ENCODE data around the gene HOXA2.
A peak's percentile ranks its signal among the peaks of the same experiment; 100 is the strongest.

Gene HOXA2

DNA sequence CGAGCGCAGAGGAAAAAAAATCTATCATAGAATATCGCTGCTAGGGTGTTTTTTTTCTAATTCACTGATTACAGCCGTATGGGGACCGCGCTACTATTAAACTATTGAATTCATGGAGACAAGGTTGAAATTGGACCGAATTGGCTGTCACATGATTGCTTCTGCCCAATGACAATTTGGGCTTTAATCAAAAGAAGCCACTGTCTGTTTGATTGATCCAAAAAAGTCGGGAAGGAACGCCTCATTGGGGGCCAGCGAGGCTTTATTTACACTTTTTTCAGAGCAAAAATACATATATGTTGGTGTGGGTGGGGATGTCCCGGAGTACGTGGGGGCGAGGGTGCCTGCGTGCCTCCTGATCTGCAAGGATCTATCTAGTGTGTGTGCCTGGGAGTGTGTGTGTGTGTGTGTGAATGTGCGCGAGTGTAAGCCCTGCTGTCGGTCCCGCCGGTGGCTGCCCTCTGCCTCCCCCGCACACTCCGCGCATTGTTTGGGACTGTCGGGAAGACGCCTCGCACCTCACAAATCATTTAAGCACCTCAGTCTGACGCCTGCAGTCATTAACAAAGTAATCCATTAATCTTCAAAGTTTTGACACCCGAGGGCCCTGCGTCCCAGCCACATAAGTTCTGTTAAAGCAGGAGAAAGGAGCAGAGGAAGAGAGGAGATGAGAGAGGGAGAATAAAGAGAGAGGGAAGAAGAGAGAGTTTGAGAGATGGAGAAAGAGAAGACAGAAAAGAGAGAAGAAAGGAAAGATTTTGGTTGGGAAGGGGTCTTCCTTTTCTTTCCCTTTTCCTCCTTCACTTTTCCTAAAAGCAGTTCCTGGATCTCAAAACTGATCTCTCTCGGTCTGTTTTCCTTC lies at the start of gene HOXA2:
HOXA2 (minus strand) TSS at position 103 of the 862 bp plus-strand sequence. CDS start 183 bp downstream, outside the sequence.
- no peak for TF ChIP-seq ZNF274 (IDR thresholded peaks at IDR 0.05; ENCODE audit: low read depth, low read length)

DNA sequence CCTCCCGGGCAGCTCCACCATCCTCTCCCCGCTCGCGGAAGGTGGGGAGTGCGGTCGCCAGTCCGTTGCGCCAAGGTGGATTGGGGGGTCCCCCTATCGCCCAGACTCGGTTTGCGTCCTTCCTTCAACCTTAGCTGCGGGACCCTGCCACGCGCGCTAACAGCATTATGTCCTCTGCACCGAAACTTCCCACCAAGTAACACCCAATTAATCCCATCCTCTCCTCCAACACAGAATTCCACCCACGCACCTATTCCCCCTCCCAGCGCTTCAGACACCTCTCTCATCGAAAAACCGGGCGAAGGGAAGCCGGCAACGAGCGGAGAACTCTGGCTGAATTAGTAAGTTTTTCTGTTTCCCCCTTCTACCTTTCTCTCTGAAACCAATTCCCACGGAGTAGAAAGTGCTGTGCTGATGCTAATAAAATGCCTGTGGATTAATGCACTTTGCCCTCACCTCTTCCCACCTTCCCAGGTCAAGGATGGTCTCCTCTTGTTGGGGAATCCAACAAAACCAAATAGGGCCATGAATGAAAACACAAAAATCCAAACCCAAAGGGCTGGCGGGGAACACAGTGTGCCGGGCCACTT lies 49.0 kb upstream of the HOXA2 start:
- peak overlapping the region; percentile 37; the same call in 1 of the 2 replicates for H3K4me3 ChIP-seq (ENCODE audit: low read length)
- no peak for TF ChIP-seq ZNF274 (IDR thresholded peaks at IDR 0.05; ENCODE audit: low read depth, low read length)

More for the DNA sequence above, at the start of gene HOXA2:
- no peak within 1 kb of the TSS for H3K4me3 ChIP-seq (ENCODE audit: low read length)

DNA sequence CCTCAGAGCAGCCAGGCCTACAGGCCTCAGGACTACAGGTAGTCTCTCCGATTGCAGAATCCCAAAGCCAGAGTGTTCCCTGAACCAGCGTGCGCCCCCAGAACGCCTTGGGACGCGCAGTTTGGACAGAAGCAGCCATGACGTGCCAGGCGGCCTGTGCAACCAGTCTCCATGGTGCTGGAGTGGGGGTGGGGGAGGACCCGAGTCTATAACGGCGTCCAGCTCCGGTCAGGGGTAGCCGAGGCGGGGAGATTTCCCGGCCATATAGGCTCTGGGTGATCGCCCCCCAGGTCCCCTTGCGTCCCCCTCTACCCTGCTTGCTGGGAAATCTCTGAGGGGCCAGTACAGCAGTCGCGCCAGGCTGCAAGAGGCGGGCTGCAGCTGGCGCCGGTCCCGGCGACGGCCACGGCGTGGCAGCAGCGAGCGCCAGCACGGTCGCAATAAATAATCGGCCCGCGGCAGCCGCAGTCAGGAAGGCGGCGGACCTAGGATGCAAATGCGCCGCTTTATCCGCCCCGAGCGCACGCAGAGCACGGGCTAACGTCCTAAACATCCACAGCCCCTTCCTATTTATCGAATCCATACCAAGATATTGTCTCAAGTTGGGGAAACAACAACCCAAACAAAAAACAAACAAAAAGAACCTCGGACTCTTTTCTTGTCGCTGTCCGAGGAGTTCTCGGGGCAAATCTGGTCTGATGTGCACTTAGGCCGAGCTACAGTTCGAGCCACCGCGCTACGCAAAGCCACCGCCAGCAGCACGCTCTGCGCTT lies 48.3 kb upstream of the HOXA2 start:
- H3K4me3 ChIP-seq (ENCODE audit: low read length), result peak overlapping the region; percentile 37

DNA sequence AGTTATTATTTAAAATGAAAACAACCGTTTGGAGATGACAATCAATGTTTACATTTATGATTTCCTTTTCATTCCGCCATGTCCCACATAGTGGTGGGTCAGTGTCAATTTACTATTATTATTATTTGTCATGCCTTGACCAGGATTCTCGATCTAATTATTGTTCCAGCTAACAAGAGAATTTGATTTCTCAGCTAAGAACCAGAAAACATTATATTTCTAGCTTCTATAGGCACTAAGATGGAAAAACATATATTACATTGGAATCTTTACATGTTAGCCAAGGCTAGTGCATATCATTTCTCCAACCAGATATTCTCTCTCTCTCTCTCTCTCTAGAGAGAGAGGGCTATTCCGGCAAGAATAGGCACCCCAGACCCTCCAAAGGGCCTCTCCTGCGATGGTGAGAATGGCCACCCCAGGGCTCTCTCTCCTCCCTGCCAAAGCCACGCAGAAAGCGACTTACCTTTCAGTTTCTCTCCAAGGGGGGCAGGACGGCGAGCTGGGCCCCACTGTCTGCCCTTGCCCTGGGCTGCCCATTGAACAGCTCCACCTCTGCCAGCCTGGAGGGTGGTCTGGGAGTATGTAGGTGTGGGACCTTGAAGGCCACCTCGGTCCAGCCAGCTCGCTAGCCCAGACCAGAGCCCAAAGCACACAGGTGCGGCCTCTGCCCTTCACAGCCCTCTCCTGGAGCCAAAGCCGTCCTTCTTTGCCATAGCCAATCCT lies 47.5 kb upstream of the HOXA2 start:
- H3K4me3 ChIP-seq (ENCODE audit: low read length), result peak overlapping the region; percentile 8
- TF ChIP-seq ZNF274 (IDR thresholded peaks at IDR 0.05; ENCODE audit: low read depth, low read length), result no peak

More for the DNA sequence above, 48.3 kb upstream of the HOXA2 start:
- no peak for TF ChIP-seq ZNF274 (IDR thresholded peaks at IDR 0.05; ENCODE audit: low read depth, low read length)

DNA sequence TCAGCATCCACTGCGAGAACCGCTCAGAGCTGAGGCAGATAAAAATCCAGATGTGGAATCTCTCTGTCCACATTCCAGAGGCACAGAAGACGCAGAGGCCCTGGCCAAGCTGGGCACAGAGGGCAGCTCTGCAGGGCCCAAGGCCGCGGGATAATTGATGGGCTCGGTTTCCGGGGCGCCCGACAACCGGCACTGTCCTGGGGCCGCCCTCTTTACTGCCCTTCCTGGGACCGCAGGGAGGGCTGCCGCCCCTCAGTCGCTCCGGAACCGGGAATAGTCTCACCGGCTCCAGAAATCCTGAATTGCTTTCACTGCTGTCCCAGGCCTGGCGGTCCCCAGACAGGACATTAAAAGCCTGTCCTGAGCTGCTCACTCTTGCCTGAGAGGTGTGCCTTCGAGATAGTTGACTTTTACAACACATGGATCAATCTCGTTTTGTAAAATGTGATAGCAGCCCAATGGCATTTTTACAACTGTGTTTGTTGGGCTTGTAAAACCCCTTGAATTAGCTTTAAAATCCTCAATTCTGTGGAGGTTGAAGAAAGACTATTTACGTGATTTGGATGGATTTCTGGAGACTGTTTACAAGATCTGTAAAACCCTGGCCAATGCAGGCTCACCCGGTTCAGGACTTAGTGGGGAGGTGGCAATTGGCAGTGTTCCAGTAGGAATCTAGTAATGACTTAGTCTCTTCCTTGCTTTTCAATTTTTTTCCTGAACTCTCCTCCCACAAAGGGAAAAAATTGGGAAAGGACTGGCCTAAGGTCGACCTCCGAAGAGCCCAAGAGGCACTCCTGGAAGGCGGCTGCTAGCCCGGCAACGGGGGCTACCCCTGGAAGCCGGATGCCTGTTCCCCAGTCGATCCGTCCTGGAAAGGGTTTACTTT lies 46.5 kb upstream of the HOXA2 start:
- H3K4me3 ChIP-seq (ENCODE audit: low read length), result no peak overlapping the region; the same call in 1 of the 2 replicates
- no peak for TF ChIP-seq ZNF274 (IDR thresholded peaks at IDR 0.05; ENCODE audit: low read depth, low read length)

DNA sequence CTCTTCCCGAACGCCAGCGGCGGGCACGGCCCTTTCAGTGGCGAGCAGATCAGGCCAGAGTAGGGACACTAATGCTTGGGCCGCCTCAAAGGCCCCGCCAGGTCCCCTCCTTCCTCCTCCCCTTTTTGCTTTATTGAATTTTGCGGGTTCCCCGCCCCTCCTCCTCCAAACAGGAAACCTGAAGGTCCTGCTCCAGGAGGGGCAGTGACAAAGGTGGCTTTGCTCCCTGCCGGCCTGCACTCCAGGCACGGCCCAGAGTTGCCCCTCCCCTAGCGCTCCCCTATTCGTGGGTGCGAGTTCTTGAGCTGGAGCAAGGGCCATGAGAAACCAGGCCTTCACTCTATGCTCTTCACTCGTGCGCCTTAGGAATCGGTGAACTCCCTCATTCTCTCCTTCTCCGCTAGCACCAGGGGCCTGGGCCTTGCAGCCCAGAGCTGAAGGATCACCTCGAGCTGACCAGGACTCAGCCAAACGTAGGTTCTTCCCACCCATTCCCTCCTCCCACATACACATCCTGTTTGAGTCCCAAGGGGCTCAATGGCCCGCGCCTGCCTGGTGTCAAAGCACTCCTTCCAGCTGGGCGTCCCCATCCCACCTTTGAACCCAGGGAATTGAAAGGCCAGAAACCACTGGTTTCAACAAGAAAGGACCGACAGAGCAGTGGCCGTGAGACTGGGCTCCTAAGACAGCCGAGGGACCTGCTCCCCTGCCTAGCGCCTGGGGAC lies 45.7 kb upstream of the HOXA2 start:
- no peak overlapping the region for H3K4me3 ChIP-seq (ENCODE audit: low read length)
- TF ChIP-seq ZNF274 (IDR thresholded peaks at IDR 0.05; ENCODE audit: low read depth, low read length), result no peak

DNA sequence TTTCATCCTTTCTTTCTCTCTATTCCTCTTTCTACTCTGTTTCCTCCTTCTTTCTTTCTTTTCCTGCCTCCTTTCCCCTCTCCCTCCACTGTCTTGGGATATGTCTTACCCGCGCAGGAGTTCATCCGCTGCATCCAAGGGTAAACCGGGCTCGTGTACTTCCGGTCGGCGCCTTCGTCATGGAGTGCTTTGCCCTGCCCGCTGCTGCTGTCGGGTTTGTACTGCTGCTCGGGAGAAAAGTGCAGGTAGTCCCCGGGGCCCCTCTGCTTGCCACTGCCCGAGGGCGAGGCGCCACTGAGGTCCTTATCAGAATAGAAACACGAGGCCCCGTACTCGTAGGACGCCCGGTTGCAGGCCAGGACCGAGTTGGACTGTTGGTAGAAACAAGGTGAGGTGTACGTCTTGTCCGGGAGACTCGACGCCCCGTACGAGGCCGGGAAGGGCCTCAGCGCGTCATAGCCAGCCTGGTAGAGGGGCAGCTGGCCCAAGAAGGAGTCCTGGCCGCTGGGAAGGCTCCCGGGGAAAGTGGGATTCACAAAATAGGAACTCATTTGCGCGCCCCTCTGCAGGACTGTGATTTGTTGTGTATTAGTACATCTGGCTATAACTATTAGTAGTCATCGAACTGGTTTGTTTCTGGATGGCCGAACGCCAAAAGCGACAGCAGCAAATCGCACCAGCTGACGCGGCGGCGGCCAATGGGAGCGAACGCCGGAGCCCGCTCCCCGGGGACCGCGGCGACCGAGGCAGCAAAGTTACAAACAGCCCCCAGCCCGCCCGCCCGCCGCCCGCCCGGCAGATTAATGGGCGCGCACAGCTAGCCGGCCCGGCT lies 44.9 kb upstream of the HOXA2 start, which contains the start of gene HOXA6:
HOXA6 (minus strand) TSS at position 576 of the 832 bp plus-strand sequence; CDS start at position 551, 25 bp downstream.
- no peak within 1 kb of the TSS for H3K4me3 ChIP-seq (ENCODE audit: low read length)
- no peak for TF ChIP-seq ZNF274 (IDR thresholded peaks at IDR 0.05; ENCODE audit: low read depth, low read length)

DNA sequence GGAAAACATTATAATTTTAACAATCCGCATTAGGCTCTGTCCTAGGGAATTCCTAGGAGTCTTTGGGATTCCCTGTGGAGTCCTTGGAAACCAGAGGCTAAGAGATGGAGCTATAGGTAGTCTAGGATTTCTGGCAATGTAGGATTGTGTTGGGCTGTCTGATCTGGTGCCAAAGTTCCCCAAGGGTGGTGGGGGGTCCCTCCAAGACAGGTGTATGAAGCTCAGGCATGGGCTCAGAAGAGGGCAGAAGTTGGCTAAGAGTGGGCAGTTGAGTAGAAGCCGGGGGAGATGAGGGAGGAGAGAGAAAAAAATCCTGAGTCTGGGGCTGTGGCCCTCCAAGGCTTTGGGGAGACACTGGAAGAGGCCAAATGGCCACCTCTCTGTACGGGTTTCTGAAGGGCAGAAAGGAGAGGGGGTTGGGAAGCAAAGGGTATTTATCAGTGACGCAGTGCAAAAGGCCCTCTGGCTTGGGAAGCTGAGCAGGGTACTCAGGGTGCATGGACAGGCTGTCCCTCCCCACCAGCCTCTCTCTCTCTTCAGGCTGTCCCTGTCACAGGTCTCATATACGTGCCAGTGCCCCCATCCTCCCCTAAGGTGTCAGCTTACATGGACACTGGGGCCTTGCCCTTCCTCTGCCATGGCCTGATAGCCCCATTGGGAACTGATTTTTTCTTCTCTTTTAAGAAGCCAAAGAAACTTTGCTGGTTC lies 44.2 kb upstream of the HOXA2 start:
- no peak for TF ChIP-seq ZNF274 (IDR thresholded peaks at IDR 0.05; ENCODE audit: low read depth, low read length)
- H3K4me3 ChIP-seq (ENCODE audit: low read length), result no peak overlapping the region

DNA sequence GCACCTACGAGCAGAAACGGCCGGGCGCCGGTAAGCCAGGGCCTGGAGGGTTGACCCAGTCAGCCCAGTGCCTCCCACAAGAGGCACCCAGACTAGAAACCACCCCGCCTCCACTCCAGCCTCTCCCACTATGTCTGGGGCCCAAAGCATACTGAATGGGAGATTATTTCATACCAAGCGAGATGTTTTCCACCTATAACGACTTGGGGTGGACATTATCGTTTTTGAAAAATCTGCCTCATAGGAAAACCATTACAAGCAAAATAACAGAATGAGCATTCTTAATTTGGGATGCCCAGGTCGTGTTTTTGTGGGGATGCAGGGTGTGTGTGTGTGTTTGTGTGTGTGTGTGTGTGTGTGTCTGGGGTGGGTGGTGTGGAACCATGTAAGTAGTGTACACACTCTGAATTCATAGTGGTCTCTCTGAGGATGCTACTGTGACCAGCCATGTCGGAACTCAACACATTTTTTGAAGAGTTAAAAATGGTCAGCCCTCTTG lies 43.5 kb upstream of the HOXA2 start:
- H3K4me3 ChIP-seq (ENCODE audit: low read length), result no peak overlapping the region
- no peak for TF ChIP-seq ZNF274 (IDR thresholded peaks at IDR 0.05; ENCODE audit: low read depth, low read length)

DNA sequence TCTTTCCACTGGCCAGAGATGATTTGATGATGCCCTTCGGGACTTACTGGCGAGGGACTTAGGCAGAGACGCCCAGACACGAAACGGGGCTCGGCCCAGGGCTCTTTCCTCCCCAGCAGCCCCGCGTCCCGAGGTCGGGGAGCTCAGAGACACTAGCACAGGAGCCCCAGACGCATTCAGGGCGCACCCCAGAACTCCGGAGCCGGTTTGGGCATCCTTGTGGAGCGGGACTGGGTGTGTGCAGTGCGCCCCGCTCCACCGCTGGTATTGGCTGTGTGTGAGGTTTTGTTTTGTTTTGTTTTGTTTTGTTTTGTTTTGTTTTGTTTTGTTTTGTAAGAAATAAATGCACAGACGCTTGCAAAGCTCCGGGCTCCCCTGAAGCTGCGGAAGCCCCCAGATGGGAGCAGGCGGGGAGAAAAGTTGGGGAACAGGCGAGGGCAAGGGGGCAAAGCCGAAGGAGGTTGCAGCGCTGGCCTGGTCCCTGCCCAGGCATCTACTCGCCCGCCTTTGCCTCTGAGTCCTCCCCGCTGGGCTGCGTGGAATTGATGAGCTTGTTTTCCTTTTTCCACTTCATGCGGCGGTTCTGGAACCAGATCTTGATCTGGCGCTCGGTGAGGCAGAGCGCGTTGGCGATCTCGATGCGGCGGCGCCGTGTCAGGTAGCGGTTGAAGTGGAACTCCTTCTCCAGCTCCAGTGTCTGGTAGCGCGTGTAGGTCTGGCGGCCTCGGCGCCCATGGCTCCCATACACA lies 42.9 kb upstream of the HOXA2 start:
- no peak for TF ChIP-seq ZNF274 (IDR thresholded peaks at IDR 0.05; ENCODE audit: low read depth, low read length)
- H3K4me3 ChIP-seq (ENCODE audit: low read length), result no peak overlapping the region; the same call in 1 of the 2 replicates
